Glutamatergic neuron (in vitro differentiated cells): ENCODE results near the gene RNGTT. TPM values are rescaled to one million over a fixed set of nuclear protein-coding genes. Genes with fewer than 3 reads are reported as not detected.

ENCODE experiments used
- DNase-seq: peaks from one replicate; pipeline ENCODE4 v3.0.0; 2022
- H3K27ac Mint-ChIP-seq: one replicate; pipeline ENCODE4 v1.8.0; 2020; ENCODE audit warnings: mild to moderate bottlenecking, mixed read lengths, inconsistent platforms; ENCODE audit not compliant: unreplicated experiment
- H3K27me3 Mint-ChIP-seq: one replicate; pipeline ENCODE4 v1.8.0; 2020; ENCODE audit warnings: mild to moderate bottlenecking, moderate library complexity, mixed read lengths, inconsistent platforms; ENCODE audit not compliant: unreplicated experiment
- H3K36me3 Mint-ChIP-seq: one replicate; pipeline ENCODE4 v1.8.0; 2020; ENCODE audit warnings: mild to moderate bottlenecking, mixed read lengths, inconsistent platforms; ENCODE audit not compliant: unreplicated experiment
- H3K4me1 Mint-ChIP-seq: one replicate; pipeline ENCODE4 v1.8.0; 2020; ENCODE audit warnings: mild to moderate bottlenecking, low read depth, mixed read lengths, inconsistent platforms; ENCODE audit not compliant: unreplicated experiment
- H3K4me3 Mint-ChIP-seq: one replicate; pipeline ENCODE4 v1.8.0; 2020; ENCODE audit warnings: mild to moderate bottlenecking, mixed read lengths, inconsistent platforms; ENCODE audit not compliant: unreplicated experiment
- H3K9me3 Mint-ChIP-seq: one replicate; pipeline ENCODE4 v1.8.0; 2020; ENCODE audit warnings: mild to moderate bottlenecking, moderate library complexity, mixed read lengths, inconsistent platforms; ENCODE audit not compliant: unreplicated experiment
- total RNA-seq: library from RNA; stranded (reverse); fragmentation: NEBNext Ultra II Directional; extraction: Animal tissue kit (Norgen Biotek cat#: 25700); gene quantifications from one replicate; pipeline ENCODE4 v1.2.1, GENCODE V29; 2021; ENCODE audit not compliant: unreplicated experiment
- TF ChIP-seq, protein P1 (sequence below): fragments of 200-600 bp; sonication (generic); IDR thresholded peaks from one replicate; pipeline ENCODE4 v1.5.0; 2021; ENCODE audit not compliant: partially characterized antibody, unreplicated experiment

RNGTT gene
- total RNA-seq, 1 donor from 2014 or later = 23.9 TPM

DNA sequence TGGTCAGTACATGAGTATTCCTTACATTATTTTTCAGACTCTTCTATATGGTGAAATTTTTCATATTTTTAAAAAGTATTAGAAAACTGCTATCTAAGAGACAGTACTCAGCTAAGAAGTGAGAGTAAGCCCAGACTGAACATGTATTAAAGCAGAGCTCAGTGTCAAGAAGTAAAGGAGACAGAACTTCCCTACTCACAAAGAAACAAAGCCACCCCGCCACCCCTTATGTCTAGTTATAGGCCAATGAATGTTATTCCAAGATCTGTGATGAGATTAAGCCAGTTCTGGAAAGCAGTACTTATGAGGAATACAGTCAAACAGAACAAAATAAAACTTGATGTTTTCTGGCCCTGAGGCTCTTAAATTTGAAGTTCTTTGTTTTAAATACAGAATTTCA is 114.5 kb downstream of the RNGTT start:
- no peak for DNase-seq
- peak overlapping the region; percentile 67 for H3K27ac Mint-ChIP-seq
- H3K27me3 Mint-ChIP-seq = no peaks in the 10 kb centered on the region
- H3K36me3 Mint-ChIP-seq = no peaks in the 10 kb centered on the region
- TF ChIP-seq, protein P1, sequence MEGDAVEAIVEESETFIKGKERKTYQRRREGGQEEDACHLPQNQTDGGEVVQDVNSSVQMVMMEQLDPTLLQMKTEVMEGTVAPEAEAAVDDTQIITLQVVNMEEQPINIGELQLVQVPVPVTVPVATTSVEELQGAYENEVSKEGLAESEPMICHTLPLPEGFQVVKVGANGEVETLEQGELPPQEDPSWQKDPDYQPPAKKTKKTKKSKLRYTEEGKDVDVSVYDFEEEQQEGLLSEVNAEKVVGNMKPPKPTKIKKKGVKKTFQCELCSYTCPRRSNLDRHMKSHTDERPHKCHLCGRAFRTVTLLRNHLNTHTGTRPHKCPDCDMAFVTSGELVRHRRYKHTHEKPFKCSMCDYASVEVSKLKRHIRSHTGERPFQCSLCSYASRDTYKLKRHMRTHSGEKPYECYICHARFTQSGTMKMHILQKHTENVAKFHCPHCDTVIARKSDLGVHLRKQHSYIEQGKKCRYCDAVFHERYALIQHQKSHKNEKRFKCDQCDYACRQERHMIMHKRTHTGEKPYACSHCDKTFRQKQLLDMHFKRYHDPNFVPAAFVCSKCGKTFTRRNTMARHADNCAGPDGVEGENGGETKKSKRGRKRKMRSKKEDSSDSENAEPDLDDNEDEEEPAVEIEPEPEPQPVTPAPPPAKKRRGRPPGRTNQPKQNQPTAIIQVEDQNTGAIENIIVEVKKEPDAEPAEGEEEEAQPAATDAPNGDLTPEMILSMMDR = no peak
- peaks cover 2% of the 10 kb centered on the region for H3K9me3 Mint-ChIP-seq
- H3K4me1 Mint-ChIP-seq = peaks cover 16% of the 10 kb centered on the region
- H3K4me3 Mint-ChIP-seq = no peak overlapping the region

DNA sequence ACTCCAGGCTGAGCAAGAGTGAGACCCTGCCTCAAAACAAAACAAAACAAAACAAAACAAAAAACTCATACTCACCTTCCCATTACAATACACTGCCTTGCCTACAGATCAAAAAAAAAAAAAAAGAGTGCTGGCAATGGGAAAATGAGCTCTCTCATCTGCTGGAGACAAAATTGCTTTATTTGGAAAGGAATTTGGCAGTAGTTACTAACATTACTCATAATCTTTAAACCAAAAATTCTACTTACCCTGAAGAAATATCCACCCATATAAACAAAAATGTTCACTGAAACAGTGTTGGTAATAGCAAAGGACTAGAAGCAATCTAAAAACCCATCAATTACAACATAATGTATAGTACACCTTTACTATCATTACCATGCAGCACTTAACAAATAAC is 120.4 kb downstream of the RNGTT start:
- H3K27ac Mint-ChIP-seq = no peak overlapping the region
- peaks cover 6% of the 10 kb centered on the region for H3K4me1 Mint-ChIP-seq
- no peaks in the 10 kb centered on the region for H3K27me3 Mint-ChIP-seq
- H3K36me3 Mint-ChIP-seq = no peaks in the 10 kb centered on the region
- DNase-seq = no peak
- no peaks in the 10 kb centered on the region for H3K9me3 Mint-ChIP-seq
- H3K4me3 Mint-ChIP-seq = no peak overlapping the region
- TF ChIP-seq, protein P1 = no peak

DNA sequence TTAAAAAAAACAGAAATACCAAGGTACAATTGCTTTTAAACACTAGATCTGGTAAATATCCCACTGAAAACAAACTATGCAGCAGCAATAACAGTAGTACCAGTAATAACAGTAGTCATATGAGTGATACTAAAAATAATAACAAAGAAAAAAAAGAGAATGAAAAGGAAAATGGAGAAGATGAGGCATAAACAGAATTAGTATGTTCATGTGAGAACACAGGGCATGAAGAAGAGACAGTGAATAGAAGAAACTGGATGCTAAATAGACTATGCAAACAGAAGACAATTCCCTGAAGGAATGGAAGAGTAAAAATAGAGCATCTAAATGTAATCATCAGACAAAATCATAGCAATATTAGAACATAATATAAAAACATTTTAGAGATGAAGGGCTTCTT is 121.1 kb downstream of the RNGTT start:
- H3K36me3 Mint-ChIP-seq = no peaks in the 10 kb centered on the region
- H3K4me1 Mint-ChIP-seq = peaks cover 6% of the 10 kb centered on the region
- no peaks in the 10 kb centered on the region for H3K9me3 Mint-ChIP-seq
- no peak for DNase-seq
- TF ChIP-seq, protein P1 = no peak
- H3K27ac Mint-ChIP-seq = no peak overlapping the region
- no peaks in the 10 kb centered on the region for H3K27me3 Mint-ChIP-seq
- no peak overlapping the region for H3K4me3 Mint-ChIP-seq

DNA sequence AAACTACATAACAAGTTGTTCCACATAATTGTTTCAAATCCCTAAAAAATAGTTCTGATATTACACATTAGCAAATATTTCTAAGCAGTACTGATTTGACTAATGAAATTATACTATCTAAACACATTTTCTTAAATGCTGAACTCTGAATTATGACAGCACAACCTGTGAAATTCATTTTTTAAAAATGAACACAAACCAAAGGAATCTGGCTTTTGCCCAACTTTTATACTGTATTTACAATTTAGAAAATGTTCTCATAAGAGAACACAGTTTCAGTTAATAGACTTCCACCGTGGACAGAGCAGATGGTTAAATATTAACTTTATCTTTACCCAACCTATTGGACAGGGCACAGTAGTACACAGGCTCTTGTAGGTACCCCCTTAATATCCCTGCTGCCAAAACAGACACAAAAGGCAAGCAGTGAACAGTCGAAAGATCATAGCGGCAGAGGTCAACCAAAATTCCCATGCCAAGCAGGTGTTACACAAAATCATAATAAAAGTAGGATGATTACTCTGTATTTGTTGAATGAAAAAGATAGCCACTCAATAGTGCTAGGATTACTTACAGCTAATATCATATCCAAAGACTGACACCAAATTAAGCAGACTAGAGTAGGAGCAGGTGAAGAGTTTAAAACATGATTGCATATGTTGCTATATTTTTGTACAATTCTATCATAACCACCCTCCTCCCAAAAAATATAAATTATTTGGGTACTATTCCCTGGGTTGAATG is 122.5 kb downstream of the RNGTT start:
- H3K27me3 Mint-ChIP-seq = no peaks in the 10 kb centered on the region
- H3K4me1 Mint-ChIP-seq = peaks cover 1% of the 10 kb centered on the region
- H3K27ac Mint-ChIP-seq = no peak overlapping the region
- no peak overlapping the region for H3K4me3 Mint-ChIP-seq
- H3K9me3 Mint-ChIP-seq = no peaks in the 10 kb centered on the region
- TF ChIP-seq, protein P1 = no peak
- DNase-seq = no peak
- no peaks in the 10 kb centered on the region for H3K36me3 Mint-ChIP-seq

DNA sequence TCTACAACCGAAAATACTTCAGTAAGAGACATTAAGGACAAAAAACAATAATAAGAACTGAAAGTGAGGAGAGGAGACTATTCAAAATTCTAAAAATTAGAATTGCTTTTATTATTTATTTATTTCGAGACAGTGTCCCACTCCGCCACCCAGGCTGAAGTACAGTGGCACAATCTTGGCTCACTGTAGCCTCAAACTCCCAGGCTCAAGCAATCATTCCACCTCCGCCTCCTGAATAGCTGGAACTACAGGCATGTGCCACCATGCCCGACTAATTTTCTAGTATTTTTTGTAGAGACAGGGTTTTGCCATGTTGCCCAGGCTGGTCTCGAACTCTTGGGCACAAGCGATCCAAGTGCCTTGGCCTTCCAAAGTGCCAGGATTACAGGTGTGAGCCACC is 123.1 kb downstream of the RNGTT start:
- H3K9me3 Mint-ChIP-seq = no peaks in the 10 kb centered on the region
- H3K27me3 Mint-ChIP-seq = no peaks in the 10 kb centered on the region
- DNase-seq = no peak
- no peaks in the 10 kb centered on the region for H3K36me3 Mint-ChIP-seq
- TF ChIP-seq, protein P1 = no peak
- no peak overlapping the region for H3K27ac Mint-ChIP-seq
- H3K4me3 Mint-ChIP-seq = no peak overlapping the region
- no peaks in the 10 kb centered on the region for H3K4me1 Mint-ChIP-seq
